Uterus (tissue), 4 donors: ENCODE measurements around the gene SGMS1. TPM values are rescaled to one million over a fixed set of nuclear protein-coding genes. Genes with fewer than 3 reads are reported as not detected.
A peak's percentile ranks its signal among the peaks of the same experiment; 100 is the strongest.

ENCODE experiments used
- DNase-seq, 2 donors: peaks; one replicate each; pipeline ENCODE4 v3.0.0-alpha.2; 2019 to 2020
- H3K27ac ChIP-seq, 2 donors: fragments of 200-600 bp; sonication (generic); 1 replicate in 1 of 2; 2 replicates in 1 of 2; pipeline ENCODE4 v1.5.1; 2016 to 2018
- H3K27me3 ChIP-seq, 2 donors: fragments of 200-600 bp; sonication (generic); one replicate each; pipeline ENCODE4 v1.5.1; 2018 to 2019; ENCODE audit warnings: control low read depth in 1 of 2
- H3K36me3 ChIP-seq, 2 donors: fragments of 200-600 bp; sonication (generic); one replicate each; pipeline ENCODE4 v1.5.1; 2019; ENCODE audit warnings: control low read depth in 1 of 2
- H3K4me1 ChIP-seq, 2 donors: fragments of 200-600 bp; sonication (generic); one replicate each; pipeline ENCODE4 v1.5.1; 2018 to 2019; ENCODE audit warnings: control low read depth in 1 of 2
- H3K4me3 ChIP-seq, 2 donors: fragments of 200-600 bp; sonication (generic); 1 replicate in 1 of 2; 2 replicates in 1 of 2; pipeline ENCODE4 v1.5.1; 2018 to 2019; ENCODE audit warnings: mild to moderate bottlenecking in 1 of 2
- H3K9me3 ChIP-seq, 2 donors: fragments of 200-600 bp; sonication (generic); one replicate each; pipeline ENCODE4 v1.5.1; 2019; ENCODE audit warnings: control low read depth in 1 of 2
- POLR2A ChIP-seq, 2 donors: fragments of 450-650 bp; IDR thresholded peaks; one replicate each; pipeline ENCODE4 v1.6.1; 2016; ENCODE audit warnings: antibody characterized with exemption in 2 of 2, mild to moderate bottlenecking in 1 of 2, moderate library complexity in 1 of 2
- intact Hi-C: fragments of 100-400 bp; cut with DNase I; formaldehyde crosslinking; loops from one replicate; pipeline ENCODE4 v1.15.1; 2023; ENCODE audit warnings: low total_unique reads
- total RNA-seq, 4 donors: library from RNA; depleted of rRNA in 3 of 4; stranded (reverse); fragments of >200 nt in 3 of 4; gene quantifications; one replicate each; pipeline versions ENCODE4 v1.1.0 to v1.2.4, GENCODE V29; 2014 to 2023
- TF ChIP-seq, protein P1 (sequence below), 4 experiments: fragments of 200-600 bp in 2 of 4; fragments of 450-650 bp in 2 of 4; sonication (generic) in 2 of 4; IDR thresholded peaks; one replicate each; pipeline ENCODE4 v1.5.1; 2016 to 2019; ENCODE audit warnings: antibody characterized with exemption in 4 of 4, mild to moderate bottlenecking in 2 of 4, moderate library complexity in 1 of 4
- donor health status: DM: yes; HTN: yes; CAD: no.

Gene SGMS1
- total RNA-seq, 4 donors from 2014 or later = 38.0 to 102 (median 57.7) TPM

DNA sequence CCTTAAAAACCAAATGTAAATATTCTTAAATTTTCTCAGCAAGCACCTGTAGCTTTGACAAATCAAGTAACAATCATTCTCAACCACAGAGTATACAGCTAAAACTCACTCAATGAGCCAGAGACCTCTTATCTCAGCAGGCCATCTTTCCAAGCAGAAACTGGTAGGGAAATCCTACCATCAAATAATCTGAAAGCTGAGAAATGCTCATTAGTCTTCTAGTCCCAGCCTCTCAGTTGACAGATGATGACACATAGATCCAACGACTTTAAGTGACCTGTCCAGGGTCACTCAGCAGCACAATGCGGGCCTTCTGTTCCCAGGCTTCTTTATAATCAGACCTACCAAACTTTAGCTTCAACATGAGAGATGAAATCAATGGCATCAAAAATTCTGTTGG, 184.6 kb downstream of the SGMS1 start:
- Histone ChIP-seq H3K4me3 (no peak overlapping the region), H3K27me3 (no peaks in the 10 kb centered on the region), H3K27ac (no peak overlapping the region), H3K4me1 (no peaks in the 10 kb centered on the region), H3K36me3 (no peaks in the 10 kb centered on the region), H3K9me3 (no peaks in the 10 kb centered on the region)
- TF ChIP-seq, protein P1, sequence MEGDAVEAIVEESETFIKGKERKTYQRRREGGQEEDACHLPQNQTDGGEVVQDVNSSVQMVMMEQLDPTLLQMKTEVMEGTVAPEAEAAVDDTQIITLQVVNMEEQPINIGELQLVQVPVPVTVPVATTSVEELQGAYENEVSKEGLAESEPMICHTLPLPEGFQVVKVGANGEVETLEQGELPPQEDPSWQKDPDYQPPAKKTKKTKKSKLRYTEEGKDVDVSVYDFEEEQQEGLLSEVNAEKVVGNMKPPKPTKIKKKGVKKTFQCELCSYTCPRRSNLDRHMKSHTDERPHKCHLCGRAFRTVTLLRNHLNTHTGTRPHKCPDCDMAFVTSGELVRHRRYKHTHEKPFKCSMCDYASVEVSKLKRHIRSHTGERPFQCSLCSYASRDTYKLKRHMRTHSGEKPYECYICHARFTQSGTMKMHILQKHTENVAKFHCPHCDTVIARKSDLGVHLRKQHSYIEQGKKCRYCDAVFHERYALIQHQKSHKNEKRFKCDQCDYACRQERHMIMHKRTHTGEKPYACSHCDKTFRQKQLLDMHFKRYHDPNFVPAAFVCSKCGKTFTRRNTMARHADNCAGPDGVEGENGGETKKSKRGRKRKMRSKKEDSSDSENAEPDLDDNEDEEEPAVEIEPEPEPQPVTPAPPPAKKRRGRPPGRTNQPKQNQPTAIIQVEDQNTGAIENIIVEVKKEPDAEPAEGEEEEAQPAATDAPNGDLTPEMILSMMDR (IDR thresholded peaks at IDR 0.05) = no peak
- no peak for TF ChIP-seq POLR2A (IDR thresholded peaks at IDR 0.05)
- DNase-seq = no peak
- intact Hi-C loops = no loop called here

DNA sequence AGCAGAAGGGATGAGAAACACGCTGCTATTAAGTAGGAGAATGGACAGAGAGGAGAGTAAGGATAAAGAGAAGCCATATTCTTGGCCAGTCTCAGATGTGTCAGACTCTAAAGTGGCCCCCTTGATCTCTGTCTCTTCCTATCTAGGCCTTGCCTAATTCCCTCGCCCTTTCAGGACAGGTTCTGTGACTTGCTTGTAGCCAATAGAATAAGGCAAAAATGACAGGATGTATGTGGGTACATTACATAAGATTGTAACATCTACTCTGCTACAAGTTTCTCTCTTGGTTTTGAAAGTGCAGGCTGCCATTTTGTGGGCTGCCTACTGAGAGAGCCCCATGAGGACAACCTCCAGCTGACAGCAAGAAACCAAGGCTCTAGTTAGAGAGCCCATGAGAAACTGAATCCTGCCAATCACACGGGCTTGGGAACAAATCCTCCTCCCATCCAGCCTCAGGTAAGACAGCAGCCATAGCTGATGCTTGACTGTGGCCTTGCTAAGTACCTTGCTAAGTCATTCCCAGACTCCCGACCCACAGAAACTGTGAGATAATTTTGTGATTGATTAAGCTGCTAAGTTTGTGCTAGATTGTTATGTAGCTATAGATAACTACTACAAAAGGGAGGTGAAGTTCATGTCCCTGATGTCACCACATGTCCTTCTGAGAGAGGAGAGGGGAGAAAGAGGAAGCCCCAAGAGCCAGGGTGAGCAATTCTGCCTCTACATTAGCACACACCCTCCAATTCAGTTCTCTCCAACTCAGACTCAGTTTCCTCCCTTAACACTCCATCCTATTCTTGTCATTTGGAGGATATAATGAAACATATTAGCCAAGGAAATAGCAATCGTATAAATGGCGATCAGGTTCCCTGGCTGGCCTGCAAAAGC, 185.5 kb downstream of the SGMS1 start:
- H3K36me3 ChIP-seq = no peaks in the 10 kb centered on the region
- H3K4me3 ChIP-seq = no peak overlapping the region
- H3K27me3 ChIP-seq = no peaks in the 10 kb centered on the region
- H3K27ac ChIP-seq = no peak overlapping the region
- intact Hi-C loops = no loop called here
- no peaks in the 10 kb centered on the region for H3K9me3 ChIP-seq
- TF ChIP-seq, protein P1 (IDR thresholded peaks at IDR 0.05) = no peak
- no peak for TF ChIP-seq POLR2A (IDR thresholded peaks at IDR 0.05)
- DNase-seq = no peak
- no peaks in the 10 kb centered on the region for H3K4me1 ChIP-seq

DNA sequence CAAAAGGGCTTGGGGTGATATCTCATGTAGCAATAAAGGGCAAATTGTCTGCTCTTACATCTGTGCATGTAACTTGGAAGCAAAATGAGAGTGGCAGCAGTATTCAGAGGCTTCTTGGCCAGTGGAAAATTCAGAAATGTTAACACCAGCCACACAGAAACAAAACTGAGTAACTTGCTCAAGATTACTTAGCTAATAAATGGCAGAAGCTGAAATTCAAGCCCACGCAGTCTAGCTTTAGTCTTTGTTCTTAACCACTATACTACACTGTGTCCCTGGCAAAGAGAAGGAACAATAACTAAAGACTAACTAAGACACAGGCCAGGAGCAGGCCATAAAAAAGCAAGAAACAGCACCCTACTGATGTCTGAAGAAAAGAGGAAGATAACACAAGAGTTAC, 186.5 kb downstream of the SGMS1 start:
- Histone ChIP-seq H3K4me1 (no peaks in the 10 kb centered on the region), H3K4me3 (no peak overlapping the region), H3K27me3 (no peaks in the 10 kb centered on the region), H3K27ac (no peak overlapping the region), H3K36me3 (no peaks in the 10 kb centered on the region), H3K9me3 (no peaks in the 10 kb centered on the region)
- intact Hi-C loops = no loop called here
- DNase-seq = no peak
- TF ChIP-seq POLR2A (IDR thresholded peaks at IDR 0.05) = no peak
- TF ChIP-seq, protein P1 (IDR thresholded peaks at IDR 0.05) = no peak

DNA sequence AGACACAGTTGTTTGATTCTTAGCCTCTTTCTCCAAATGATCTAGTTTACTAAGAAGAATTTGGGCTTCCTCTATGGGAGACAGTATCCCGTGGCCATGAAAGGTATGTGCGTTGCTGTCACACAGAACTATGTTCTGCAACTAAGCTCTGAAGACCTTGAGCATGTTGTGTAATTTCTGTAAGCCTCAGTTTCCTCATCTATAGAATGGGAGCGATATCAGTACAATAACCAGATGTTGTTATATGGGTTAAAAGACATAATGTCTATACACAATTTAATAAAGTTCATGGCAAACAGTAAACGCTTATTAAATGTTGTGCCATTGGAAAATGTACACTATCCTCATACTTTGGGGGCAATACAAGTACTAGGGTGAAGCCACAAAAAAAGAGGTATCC, 187.0 kb downstream of the SGMS1 start:
- Histone ChIP-seq H3K27me3 (no peaks in the 10 kb centered on the region), H3K9me3 (no peaks in the 10 kb centered on the region), H3K4me3 (no peak overlapping the region), H3K27ac (no peak overlapping the region), H3K4me1 (no peaks in the 10 kb centered on the region), H3K36me3 (no peaks in the 10 kb centered on the region)
- intact Hi-C loops = no loop called here
- DNase-seq = no peak
- TF ChIP-seq, protein P1 (IDR thresholded peaks at IDR 0.05) = no peak
- TF ChIP-seq POLR2A (IDR thresholded peaks at IDR 0.05) = no peak

DNA sequence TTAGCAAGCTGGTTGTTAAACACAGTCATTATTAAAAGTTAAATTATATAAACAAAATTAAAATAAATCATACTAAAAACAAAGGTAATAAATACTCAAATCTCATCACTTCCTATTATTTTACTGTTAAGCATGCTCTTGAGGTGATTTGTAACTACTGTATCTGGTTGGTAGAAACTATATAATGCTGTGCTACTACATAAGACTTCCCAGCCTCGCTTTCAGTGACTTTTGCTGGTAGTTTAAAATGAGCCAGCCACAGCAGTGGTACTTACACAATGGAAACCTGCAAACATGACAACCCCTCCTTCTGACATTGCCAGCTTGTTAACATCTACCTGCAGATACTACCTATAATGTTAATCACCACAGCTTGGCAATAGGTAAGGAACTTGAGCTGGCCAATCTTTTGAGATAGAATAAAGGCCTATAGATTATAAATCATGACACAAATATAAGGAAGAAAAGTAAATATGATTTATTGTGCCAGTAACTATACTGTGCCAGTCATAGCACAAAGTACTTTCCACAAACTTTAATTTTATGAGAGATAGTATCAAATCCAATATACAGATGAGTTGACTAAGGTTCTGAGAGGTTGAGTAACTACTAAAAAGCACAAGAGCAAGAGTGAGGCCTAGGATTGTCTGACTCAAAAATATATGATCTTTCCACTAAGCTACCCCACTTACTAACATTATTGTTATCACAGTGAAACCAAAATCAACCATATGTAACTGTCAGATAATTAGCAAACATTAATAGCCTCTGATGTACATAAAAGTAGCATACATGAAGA, 191.3 kb downstream of the SGMS1 start:
- DNase-seq = no peak
- Histone ChIP-seq H3K27ac (peak overlapping the region; percentile 47 to 57), H3K9me3 (no peaks in the 10 kb centered on the region), H3K36me3 (no peaks in the 10 kb centered on the region), H3K4me3 (no peak overlapping the region), H3K27me3 (no peaks in the 10 kb centered on the region), H3K4me1 (no peaks in the 10 kb centered on the region)
- TF ChIP-seq, protein P1 (IDR thresholded peaks at IDR 0.05) = no peak
- TF ChIP-seq POLR2A (IDR thresholded peaks at IDR 0.05) = no peak
- intact Hi-C loops = no loop called here
